ENCODE data around the gene DCTN3.

DCTN3 gene

GRCh38 chr9:34588671-34589635, 31.3 kb downstream of the DCTN3 start:
- DNase-seq: peak; percentile 80

DNA sequence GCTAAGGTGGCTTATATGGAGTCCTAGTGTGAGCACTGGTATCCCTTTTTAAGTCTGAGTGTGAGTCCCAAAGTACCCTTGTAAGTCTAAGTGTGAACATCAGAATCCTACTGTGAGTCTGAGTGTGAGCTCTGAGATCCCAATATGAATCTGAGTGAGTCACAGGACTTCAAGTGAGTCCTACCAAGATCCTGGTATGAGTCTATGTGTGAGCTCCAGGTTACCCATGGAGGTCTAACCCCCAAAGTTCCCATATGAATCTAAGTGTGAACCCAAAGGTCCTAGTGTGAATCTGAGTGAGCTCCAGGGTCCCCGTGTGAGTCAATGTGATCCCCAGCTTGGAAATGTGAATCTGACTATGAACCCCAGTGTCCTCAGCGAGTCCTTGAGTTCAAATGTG, 33.0 kb downstream of the DCTN3 start:
- no peak for DNase-seq

DNA sequence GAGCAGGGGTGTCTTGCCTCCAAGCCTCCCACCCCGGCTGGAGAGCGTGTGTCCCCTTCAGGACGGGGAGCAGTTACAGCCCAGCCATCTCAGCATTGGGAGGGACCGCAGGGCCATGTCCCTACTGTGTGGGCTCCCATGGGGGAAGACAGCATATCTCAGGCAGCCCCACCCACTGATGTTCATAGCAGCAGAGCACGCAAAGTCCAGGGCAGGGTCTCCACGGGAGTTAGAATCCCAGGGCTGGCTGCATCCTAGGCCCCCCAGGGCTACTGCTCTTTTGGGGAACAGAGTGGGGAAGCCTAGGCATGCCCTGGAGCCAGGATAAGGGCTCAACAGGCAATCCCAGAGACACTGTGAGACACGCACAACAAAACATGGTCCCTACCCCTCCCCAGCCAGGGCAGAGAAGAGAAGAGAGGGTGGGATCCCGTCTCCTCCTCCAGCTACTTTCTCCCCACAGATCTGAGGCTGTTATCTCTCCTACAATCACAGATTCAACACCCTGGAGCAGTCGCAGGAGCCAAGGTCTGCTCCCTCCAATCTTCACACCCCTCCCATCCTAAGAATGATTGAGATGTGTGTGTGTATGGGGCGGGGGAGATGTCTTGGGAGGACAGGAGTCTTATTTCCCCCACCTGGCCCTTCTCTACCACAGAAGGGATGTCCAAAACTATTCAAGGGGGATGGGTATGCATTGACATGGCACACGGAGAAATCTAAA, 34.2 kb downstream of the DCTN3 start:
- no peak for DNase-seq

DNA sequence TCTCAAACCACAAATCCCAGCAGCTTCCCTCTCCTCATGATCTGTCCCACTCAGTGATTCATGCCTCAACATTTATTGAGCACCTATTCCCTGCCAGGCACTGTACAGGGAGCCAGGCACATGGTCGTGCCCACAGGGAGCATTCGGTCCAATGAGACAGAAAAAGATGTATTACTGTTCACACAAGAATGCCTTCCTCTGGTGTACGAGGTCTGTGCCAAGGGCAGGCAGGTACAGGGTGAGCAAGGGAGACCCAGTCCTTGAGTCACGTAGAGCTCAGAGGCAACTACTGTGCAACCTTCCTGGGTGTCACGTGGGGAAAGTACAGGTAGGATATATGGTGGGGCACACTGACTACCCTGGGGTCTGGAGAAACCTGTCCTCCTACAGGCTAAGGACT, 35.3 kb downstream of the DCTN3 start:
- DNase-seq: no peak

GRCh38 chr9:34582787-34583186, 37.5 kb downstream of the DCTN3 start:
- peak; percentile 63 for DNase-seq

GRCh38 chr9:34581318-34581717, 39.0 kb downstream of the DCTN3 start:
- no peak for DNase-seq

GRCh38 chr9:34580358-34580757, 39.9 kb downstream of the DCTN3 start:
- DNase-seq: peak; percentile 91

DNA sequence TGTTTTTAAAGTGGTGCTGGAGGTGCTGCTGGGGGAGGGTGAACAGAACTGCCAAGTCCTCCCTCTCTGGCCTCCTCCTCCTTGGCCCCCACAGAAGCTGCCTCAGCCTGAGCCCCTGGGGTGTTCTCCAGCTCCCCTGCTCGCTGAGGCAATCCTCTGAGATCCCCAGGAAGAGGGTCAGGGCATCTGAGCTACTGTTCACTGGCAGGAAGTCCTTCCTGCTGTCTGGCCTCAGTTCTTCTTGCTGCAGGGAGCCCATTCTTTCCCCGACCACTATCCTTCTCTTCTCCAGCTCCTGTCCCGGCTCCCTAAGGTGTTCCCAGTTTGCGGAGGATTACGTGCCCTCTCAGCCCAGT, 40.5 kb downstream of the DCTN3 start:
- DNase-seq: peak; percentile 25

DNA sequence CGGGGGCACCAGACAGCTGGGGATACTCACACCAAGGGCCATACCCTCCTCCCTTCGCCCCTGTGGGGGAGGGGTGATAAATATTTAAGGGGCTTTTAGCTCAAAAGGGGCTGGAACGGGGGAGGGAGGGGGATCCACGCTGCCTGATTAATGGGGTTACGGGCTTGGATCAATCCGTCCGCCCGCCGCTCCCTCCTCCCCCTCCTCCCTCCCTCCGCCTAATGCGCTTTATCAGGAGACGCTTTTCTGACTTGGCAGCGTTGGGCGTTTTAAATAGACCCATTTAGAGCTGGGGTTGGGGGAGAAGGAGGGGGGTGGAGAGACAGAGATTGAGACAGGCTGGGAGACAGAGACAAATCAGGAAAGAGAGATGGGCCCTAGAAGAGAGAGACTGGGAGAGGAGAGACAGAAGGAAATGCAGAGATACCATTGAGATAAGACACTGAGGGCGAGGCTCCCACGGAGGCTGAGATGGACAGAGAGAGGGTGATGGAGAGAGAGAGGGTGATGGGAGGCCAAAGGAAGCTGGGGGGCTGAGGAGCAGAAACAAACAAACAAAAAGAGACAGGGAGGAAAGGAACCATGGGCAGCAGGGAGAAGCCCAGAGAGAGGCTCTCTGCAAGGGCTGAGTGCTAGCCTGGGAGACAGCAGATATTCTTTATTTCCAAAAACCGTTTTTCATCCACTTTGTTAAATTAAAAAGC, 41.0 kb downstream of the DCTN3 start:
- peak; percentile 88 for DNase-seq

DNA sequence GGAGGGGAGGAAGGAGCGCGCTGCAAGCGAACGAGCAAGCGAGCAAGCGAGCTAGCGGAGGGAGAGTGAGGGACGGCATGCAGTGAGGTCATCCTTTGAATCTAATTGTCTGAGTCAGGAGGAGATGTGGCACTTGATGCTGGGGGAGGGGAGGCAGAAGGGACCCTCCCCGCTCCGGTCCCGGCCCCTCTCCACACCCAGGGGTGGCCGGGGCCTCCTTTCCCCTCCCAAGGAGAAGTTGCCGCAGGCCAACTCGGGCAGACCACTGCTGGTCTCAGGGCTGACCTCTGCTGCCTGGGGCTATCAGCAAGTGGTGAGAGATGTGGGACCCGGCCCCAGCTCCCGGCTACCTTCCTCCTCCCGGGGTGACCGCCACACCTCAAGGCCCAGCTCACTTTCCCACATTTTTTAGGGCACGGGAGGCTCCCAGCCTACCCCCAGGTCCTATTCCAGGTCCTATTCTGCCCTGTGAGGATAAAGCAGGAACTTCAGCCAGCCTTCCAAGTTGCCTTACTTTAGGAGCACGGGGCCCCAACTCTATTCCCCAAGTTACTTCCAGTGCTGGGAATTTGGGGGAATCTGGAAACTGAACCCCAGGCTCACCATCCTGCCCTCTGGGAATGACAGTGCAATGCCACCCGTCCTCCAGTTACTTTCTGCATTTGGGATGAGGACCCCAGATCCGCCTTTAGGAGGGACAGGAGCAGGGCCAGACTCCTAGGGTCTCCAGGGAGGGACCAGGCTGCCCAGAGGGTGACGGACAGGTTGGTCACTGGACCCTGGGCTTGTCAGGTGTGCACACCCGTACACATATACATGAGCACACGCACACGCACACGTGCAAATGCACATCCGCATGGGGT, 41.8 kb downstream of the DCTN3 start:
- DNase-seq: peak; percentile 92

DNA sequence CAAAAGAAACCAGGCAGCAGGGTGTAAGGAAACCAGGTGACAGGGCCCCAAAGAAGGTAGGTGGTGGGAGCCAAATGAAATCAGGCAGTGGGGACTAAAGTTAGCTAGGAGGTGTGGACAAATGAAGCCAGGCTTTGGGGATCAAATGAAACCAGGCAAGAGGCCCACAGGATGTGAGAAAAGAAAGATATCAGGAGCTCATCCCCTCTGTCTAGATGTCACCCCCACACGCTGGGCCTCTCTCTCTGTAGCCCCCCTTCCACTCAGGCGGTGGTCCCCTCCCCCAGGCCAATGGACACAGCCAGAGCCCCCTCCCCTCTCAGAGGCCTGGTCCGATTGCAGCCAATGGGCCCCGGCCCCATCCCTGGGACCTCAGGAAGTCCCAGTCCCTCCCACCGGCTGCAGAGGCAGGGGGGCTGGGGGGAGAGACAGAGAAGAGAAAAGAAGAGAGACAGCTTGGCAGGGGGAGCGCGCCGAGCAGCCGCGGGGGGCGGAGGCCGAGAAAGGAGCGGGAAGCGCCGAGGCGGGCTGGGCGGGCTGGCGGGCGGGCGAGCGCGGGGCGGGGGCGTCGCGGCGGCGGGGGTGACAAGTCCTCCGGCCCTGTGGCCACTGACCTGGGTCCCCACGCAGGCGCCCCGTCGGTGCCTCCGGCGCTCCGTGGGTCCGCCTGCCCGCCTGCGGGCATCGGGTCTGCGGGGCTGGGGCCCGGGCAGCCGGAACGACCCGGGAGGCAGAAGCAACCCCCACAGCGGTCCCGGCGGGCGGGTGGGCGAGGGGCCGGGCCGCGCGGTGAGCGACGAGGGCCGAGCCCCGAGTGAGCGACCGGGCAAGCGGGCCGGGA, 42.7 kb downstream of the DCTN3 start:
- DNase-seq: peak; percentile 93

GRCh38 chr9:34576597-34577399, 43.5 kb downstream of the DCTN3 start:
- peak; percentile 80 for DNase-seq

- peak; percentile 77 for DNase-seq
Measured at GRCh38 chr9:34575862-34576596, 44.3 kb downstream of the DCTN3 start.

GRCh38 chr9:34575241-34575640, 45.1 kb downstream of the DCTN3 start:
- no peak for DNase-seq

DNA sequence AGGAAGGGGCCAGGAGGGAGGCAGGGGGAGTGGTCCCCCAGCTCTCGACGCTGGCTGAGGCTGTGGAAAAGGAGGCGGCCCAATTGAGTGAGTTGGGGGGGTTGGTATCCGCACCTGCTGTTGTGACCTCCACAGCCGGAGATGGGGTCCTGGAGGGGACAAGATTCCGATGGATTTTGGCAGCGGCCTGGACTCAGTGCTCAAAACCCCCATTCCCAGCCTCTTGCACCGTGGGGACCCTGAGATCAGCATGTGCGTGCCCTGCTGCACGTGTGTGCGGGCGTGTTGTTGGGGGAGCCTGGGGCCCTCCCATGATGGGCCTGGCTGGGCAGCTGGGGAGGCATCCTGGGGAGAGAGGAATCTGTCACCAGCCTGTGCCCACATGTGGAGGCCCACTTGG, 45.7 kb downstream of the DCTN3 start:
- no peak for DNase-seq

DNA sequence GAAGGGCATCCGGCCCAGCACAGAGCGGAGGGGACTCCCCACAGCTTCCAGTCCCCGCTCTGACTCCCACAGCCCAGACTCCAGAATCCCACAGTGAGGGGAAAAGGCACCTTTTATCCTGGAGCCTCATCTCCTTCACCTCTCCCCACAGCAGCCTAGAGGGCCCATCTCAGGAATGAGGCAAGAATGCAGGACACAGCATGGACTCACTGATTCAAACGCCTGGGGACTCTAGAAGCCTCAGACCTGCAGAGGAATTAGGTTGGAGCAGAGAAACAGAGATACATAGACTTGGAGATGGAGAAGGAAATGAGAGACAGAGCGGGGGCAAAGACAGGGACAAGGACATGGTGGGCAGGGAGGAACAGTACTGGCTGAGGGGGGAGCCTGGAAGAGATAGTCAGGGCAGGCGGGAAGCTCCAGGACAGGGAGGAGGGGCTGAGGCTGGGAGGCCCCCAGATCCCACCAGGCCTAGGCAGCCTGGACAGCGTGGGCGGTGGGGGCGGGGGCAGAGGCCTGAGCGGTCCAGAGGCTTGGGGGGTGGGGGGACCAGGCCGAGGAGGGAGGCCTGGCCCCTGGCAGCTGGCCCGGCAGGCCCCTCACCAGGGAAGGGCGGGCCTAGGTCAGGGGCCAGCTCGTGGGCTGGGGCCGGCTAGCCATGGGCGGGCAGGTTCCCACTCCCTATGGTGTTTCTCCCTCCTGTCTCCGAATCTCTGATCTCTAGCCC, 46.5 kb downstream of the DCTN3 start:
- no peak for DNase-seq

GRCh38 chr9:34572628-34573027, 47.7 kb downstream of the DCTN3 start:
- DNase-seq: no peak

GRCh38 chr9:34572092-34572491, 48.2 kb downstream of the DCTN3 start:
- DNase-seq: no peak

DNA sequence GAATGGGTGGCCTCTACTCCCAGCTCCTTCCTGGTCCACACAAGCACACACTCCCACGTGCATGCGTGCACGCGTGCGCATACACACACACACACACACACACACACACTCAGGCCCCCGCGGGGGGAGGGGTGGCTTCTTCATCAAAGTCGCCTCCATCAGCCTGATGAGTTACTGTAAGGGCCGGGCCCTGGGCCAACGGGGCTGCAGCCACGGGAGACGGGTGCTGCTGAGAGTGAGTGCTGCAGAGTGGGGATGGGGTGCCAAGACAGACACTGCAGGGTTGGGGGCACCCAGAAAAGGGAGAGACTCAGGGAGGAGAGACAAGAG, 48.8 kb downstream of the DCTN3 start:
- no peak for DNase-seq

Data from eye (tissue), 1 donor.